ENCODE measurements around the gene PAH. TPM values are rescaled to one million over a fixed set of nuclear protein-coding genes. Genes with fewer than 3 reads are reported as not detected.

The PAH gene
- polyA plus RNA-seq, 1 of the 3 experiments (the other 2 are of a cell fraction), result not detected

DNA sequence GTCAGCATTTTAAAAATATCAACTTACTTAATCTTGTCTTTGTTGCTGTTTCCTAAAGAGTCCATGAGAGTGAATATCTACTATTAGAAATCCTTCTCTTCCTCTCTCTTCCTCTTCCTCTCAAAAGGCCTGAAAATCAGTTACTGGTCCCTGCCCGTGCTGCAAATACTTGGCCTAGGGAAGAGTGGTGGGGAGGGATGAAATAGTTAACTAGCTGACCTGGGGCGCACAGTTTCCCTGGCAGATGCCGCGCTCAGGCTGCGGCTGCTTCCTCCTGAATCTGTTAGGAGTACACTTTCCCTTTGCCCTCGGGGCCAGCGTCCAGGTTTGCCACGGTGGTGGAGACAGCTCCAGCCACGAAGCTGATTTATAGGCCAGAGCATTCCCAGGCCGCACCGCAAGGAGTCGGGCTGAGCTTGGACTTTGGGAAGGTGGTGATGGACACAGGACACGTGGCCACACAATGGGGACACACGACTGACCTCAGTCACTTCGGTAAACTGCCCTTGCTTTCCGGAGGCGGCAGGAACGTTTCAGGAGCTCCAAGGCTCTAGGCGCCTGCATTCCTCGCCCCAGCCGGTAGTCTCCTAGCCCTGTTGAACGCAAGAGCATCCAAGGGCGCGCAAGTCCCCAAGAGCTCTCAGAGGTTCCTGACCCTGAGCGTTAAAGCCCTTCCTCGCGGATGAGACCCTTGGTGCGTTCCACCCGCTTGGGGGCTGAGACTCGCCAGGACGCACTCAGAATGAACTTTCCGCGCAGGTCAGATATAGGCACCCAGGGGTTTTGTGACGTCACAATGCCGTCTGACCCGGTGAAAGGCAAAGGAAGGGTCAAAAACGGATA is 33.3 kb upstream of the PAH start:
- Histone ChIP-seq H3K9me2 (no peaks in the 10 kb centered on the region), H3F3A (replicated peaks; ENCODE audit: insufficient read depth) (no peaks in the 10 kb centered on the region), H2AFZ (ENCODE audit: low read depth) (no peak overlapping the region), H3K4me1 (ENCODE audit: control insufficient read depth in 1 of 2, insufficient read depth in 2 of 2, low read depth in 1 of 2, low read length in 1 of 2) (peaks cover 0 to 7% of the 10 kb centered on the region in 2 experiments; a peak in 1 of 4 replicates), H3K27me3 (ENCODE audit: insufficient read depth) (no peaks in the 10 kb centered on the region), H3K79me2 (ENCODE audit: insufficient read depth) (no peaks in the 10 kb centered on the region), H3K9ac (no peak overlapping the region), H3K27ac (ENCODE audit: low read depth in 2 of 2, low read length in 1 of 2) (no peak overlapping the region), H3K4me2 (no peak overlapping the region), H3K9me3 (no peaks in the 10 kb centered on the region), H3K4me3 (ENCODE audit: low read depth in 2 of 2, low read length in 1 of 2) (no peak overlapping the region; a peak in 1 of 4 replicates), H4K20me1 (ENCODE audit: insufficient read depth) (no peaks in the 10 kb centered on the region), H3K36me3 (replicated peaks in 1 of 2; ENCODE audit: control insufficient read depth in 1 of 2, insufficient read depth in 2 of 2, low read length in 1 of 2) (no peaks in the 10 kb centered on the region)
- ChIA-PET POLR2A (no interaction called here), CTCF (interaction anchor here (0.6 to 7.2 kb wide), 7 partner anchors 11 to 599 kb away, joined by 3 to 138 read pairs (median 13); partner anchors contain the start of gene C12orf42)
- TF ChIP-seq RAD21 (IDR thresholded peaks at IDR 0.05; ENCODE audit: low read length) (no peak), IRF3 (IDR thresholded peaks at IDR 0.05; ENCODE audit: low read depth, low read length) (no peak), EP300 (IDR thresholded peaks at IDR 0.05; ENCODE audit: borderline replicate concordance in 1 of 2, low read depth in 1 of 2, low read length in 1 of 2) (no peak), RXRA (IDR thresholded peaks at IDR 0.05; ENCODE audit: borderline replicate concordance, low read depth) (no peak), CTCF (IDR thresholded peaks at IDR 0.05) (no peak), FOXM1 (IDR thresholded peaks at IDR 0.05; ENCODE audit: low read depth) (no peak), USF1 (IDR thresholded peaks at IDR 0.05; ENCODE audit: borderline replicate concordance, low read depth) (no peak), MXI1 (IDR thresholded peaks at IDR 0.05; ENCODE audit: low read depth, low read length) (no peak)
- TF ChIP-seq, protein P1, sequence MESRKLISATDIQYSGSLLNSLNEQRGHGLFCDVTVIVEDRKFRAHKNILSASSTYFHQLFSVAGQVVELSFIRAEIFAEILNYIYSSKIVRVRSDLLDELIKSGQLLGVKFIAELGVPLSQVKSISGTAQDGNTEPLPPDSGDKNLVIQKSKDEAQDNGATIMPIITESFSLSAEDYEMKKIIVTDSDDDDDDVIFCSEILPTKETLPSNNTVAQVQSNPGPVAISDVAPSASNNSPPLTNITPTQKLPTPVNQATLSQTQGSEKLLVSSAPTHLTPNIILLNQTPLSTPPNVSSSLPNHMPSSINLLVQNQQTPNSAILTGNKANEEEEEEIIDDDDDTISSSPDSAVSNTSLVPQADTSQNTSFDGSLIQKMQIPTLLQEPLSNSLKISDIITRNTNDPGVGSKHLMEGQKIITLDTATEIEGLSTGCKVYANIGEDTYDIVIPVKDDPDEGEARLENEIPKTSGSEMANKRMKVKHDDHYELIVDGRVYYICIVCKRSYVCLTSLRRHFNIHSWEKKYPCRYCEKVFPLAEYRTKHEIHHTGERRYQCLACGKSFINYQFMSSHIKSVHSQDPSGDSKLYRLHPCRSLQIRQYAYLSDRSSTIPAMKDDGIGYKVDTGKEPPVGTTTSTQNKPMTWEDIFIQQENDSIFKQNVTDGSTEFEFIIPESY (IDR thresholded peaks at IDR 0.05; ENCODE audit: borderline replicate concordance, low read depth), result no peak
- TF ChIP-seq, protein P2, sequence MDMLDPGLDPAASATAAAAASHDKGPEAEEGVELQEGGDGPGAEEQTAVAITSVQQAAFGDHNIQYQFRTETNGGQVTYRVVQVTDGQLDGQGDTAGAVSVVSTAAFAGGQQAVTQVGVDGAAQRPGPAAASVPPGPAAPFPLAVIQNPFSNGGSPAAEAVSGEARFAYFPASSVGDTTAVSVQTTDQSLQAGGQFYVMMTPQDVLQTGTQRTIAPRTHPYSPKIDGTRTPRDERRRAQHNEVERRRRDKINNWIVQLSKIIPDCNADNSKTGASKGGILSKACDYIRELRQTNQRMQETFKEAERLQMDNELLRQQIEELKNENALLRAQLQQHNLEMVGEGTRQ (IDR thresholded peaks at IDR 0.05; ENCODE audit: borderline replicate concordance, low read depth, low read length), result no peak
- no peak for DNase-seq
- 53% methylated on average over 25 of the region's 37 CpGs for WGBS (ENCODE audit: low lambda C conversion rate)

All from SK-N-SH (cell line).